ENCODE data around the gene TMEM201.
A peak's percentile ranks its signal among the peaks of the same experiment; 100 is the strongest.

TMEM201 gene

DNA sequence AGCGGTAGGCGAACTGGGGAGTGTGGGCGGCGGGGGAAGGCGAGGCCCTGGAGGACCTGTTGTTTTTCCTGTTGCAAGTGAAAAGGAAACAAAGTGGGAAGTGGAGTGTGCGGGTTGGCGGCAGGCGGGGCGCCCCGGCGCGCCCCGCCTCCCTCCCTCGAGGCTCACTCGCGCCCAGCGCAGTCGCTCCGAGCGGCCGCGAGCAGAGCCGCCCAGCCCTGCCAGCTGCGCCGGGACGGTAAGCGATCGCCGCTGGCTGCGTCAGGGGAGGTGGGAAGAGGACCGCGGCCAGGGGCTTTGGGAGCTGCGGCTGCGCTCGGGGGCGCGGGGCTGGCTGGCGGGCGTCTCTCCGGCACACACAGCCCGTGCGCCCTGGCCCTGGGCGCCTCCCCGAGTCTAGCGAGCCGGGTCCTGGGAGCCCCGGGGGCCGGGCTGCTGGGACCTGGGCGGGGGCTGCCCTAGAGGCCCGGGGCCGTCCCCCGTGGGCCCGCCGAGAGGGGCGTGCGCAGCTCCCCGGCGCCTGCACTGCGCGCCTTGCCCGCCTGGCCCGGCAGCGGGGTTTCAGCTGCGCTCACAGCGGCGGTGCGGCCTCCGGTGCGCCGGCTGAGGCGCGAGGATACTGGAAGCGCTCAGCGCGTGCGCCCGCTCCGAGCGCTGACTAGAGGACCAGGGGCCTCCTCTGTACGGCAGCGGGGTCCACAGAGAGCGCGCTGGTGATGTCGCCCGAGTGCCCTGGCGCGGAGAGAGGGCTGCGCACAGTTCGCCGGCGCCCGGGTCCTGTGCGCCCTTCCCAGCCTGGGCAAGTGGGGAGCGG lies 63.1 kb downstream of the TMEM201 start, which contains the start of gene PIK3CD:
PIK3CD (plus strand) TSS at position 167 of the 814 bp plus-strand sequence. CDS start 58,725 bp downstream, outside the sequence.
- DNase-seq (ENCODE audit: low read depth) = peak; percentile 36
- TF ChIP-seq, protein P1, sequence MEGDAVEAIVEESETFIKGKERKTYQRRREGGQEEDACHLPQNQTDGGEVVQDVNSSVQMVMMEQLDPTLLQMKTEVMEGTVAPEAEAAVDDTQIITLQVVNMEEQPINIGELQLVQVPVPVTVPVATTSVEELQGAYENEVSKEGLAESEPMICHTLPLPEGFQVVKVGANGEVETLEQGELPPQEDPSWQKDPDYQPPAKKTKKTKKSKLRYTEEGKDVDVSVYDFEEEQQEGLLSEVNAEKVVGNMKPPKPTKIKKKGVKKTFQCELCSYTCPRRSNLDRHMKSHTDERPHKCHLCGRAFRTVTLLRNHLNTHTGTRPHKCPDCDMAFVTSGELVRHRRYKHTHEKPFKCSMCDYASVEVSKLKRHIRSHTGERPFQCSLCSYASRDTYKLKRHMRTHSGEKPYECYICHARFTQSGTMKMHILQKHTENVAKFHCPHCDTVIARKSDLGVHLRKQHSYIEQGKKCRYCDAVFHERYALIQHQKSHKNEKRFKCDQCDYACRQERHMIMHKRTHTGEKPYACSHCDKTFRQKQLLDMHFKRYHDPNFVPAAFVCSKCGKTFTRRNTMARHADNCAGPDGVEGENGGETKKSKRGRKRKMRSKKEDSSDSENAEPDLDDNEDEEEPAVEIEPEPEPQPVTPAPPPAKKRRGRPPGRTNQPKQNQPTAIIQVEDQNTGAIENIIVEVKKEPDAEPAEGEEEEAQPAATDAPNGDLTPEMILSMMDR (IDR thresholded peaks at IDR 0.05; ENCODE audit: low read length, missing control alignments) = no peak
- H3K4me3 ChIP-seq (replicated peaks; ENCODE audit: low read depth, low read length) = peak within 1 kb of the TSS; percentile 37

DNA sequence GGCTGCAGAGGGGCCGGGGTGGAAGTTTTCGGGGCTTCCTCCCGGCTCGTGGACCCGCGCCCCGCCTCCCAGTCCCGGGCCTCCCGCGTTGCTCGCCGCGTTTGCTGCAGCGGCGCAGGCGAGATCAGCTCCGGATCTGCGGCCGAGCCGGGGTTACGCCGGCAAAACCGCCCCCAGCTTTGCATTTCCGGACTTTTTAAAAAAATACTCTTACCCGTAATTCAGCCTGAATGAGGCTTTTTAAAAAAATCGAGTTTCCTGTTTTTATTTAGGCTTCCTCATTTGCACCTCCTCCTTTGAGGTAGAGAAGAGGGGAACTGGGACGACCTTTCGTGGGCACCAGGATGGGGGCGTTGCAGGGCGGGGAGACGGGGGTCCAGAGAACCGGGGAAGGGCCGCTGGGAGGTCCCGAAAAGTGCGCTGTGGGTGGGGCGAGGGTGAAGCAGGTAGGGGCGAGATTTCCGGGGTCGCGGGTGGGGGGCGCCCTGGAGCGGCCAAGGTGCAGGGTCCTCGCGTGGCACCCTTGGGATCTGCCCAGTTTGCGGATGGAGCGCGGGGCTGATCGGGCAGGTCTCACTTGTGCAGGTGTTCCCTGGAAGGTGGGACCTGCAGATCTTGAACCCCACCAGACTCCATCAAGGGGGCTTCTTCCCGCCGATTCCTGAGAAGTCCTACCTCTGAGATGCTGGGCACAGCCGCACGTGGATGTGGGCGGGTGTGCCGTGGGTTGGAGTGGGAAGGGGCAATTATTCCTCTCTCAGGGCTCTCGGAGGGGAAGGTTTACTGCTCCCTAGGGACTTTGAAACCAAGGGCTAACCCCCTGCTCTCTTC lies 63.9 kb downstream of the TMEM201 start:
- TF ChIP-seq, protein P1 (IDR thresholded peaks at IDR 0.05; ENCODE audit: low read length, missing control alignments) = no peak
- peak overlapping the region; percentile 37 for H3K4me3 ChIP-seq (replicated peaks; ENCODE audit: low read depth, low read length)
- peak; percentile 7 for DNase-seq (ENCODE audit: low read depth)

DNA sequence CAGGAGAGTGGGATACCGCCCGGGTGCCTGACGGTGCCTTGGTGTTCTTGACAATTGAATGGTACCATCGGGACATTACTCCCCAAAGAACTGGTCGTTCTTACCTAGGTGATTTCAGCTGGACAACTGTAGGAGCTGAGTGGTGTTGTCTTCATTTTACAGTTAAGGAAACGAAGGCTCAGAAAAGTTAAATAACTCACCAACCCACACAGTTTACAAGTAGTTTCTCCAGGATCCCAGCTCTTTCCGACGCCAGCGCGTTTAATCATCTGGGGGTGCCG lies 64.4 kb downstream of the TMEM201 start:
- no peak overlapping the region for H3K4me3 ChIP-seq (replicated peaks; ENCODE audit: low read depth, low read length)
- DNase-seq (ENCODE audit: low read depth) = no peak
- TF ChIP-seq, protein P1 (IDR thresholded peaks at IDR 0.05; ENCODE audit: low read length, missing control alignments) = no peak

DNA sequence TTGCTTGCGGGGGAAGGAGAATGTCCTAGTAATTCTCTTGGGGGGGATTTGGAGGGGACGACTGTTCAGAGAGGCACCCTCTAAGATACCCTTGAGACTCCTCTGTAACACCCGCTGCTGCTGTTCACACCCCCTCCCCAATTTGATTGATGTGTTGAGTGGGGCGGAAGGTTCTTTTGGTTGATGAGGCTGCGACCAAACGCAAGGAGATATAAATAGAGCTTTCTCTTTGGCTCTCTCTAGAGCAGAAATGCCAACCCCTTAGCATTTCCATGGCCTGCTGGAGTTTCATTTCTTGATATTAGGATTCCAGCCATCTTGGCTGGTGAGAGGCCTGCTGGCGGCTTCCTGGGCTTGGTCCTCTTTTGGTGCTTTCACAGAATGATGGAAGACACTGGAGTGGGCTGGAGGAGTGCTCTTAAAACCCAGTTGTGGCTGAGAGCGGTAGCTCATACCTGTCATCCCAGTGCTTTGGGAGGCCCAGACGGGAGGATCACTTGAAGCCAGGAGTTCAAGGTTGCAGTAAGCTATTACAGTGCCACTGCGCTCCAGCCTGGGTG lies 64.9 kb downstream of the TMEM201 start:
- no peak overlapping the region for H3K4me3 ChIP-seq (replicated peaks; ENCODE audit: low read depth, low read length)
- TF ChIP-seq, protein P1 (IDR thresholded peaks at IDR 0.05; ENCODE audit: low read length, missing control alignments) = no peak
- DNase-seq (ENCODE audit: low read depth) = no peak

DNA sequence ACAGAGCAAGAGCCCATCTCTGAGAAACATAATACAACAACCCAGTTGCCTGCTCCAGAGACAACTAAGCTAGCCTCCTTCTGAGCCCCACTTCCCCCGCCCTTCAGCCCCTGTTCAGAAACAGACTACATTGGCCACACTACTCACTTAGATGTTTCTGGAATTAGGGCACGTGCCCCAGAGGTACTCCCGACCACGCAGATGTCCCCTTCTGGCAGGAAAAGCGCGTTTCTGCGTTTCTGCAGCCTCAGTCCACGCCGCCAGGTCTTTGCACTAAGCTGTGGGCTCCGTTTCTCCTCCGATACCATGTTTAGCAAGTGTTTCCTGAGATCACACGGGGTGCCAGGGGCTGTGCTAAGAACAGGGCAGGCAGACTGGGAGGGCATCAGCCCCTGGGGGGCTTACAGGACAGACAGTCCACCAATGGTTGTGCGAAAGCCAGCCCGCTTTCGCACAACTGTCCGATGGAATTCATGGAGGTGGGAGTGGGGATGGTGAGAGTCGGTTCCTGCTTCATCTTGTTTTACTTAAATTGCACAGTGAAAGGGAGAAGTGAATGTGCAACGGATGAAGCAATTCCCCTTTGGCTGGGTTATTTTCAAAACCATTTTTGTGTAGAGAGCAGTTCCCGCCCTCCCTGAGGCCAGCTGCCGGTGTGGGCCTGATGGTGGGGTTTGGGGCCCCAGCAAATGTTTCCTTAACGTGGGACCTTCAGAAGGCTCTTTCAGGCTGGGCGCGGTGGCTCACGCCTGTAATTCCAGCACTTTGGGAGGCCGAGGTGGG lies 65.5 kb downstream of the TMEM201 start:
- TF ChIP-seq, protein P1 (IDR thresholded peaks at IDR 0.05; ENCODE audit: low read length, missing control alignments) = no peak
- no peak for DNase-seq (ENCODE audit: low read depth)
- no peak overlapping the region for H3K4me3 ChIP-seq (replicated peaks; ENCODE audit: low read depth, low read length)
